Neural progenitor cell (in vitro differentiated cells): Measurements from ENCODE around the gene SLC28A2. TPM values are rescaled to one million over a fixed set of nuclear protein-coding genes. Genes with fewer than 3 reads are reported as not detected.

Experiments used
- DNase-seq: peaks from one replicate; pipeline ENCODE4 v3.0.0-alpha.2; 2016; ENCODE audit warnings: low spot score
- H2AFZ ChIP-seq: fragments of 200-600 bp; sonication (generic); replicated peaks from 2 replicates; pipeline ENCODE4 v1.6.1; 2016; ENCODE audit warnings: antibody characterized with exemption
- H3F3A ChIP-seq: fragments of 200-600 bp; sonication (generic); 2 replicates; pipeline ENCODE4 v1.6.1; 2016; ENCODE audit warnings: antibody characterized with exemption, low read depth
- H3K27ac ChIP-seq: fragments of 200-600 bp; sonication (generic); 2 replicates; pipeline ENCODE4 v1.5.1; 2016; ENCODE audit warnings: mild to moderate bottlenecking
- H3K27me3 ChIP-seq: fragments of 200-600 bp; sonication (generic); 2 replicates; pipeline ENCODE4 v1.6.1; 2016; ENCODE audit warnings: mild to moderate bottlenecking, moderate library complexity
- H3K36me3 ChIP-seq: fragments of 200-600 bp; sonication (generic); 2 replicates; pipeline ENCODE4 v1.5.1; 2016
- H3K4me1 ChIP-seq: fragments of 200-600 bp; sonication (generic); 2 replicates; pipeline ENCODE4 v1.6.1; 2016; ENCODE audit warnings: mixed run types
- H3K4me2 ChIP-seq: fragments of 200-600 bp; sonication (generic); 2 replicates; pipeline ENCODE4 v1.6.1; 2016
- H3K4me3 ChIP-seq: fragments of 200-600 bp; sonication (generic); 2 replicates; pipeline ENCODE4 v1.5.1; 2016
- H3K79me2 ChIP-seq: fragments of 200-600 bp; sonication (generic); 2 replicates; pipeline ENCODE4 v1.6.1; 2016; ENCODE audit warnings: low read depth
- H3K9ac ChIP-seq: fragments of 200-600 bp; sonication (generic); 2 replicates; pipeline ENCODE4 v1.6.1; 2016
- H3K9me3 ChIP-seq: fragments of 200-600 bp; sonication (generic); 2 replicates; pipeline ENCODE4 v1.5.1; 2016; ENCODE audit warnings: low read depth
- H4K20me1 ChIP-seq: fragments of 200-600 bp; sonication (generic); 2 replicates; pipeline ENCODE4 v1.6.1; 2016; ENCODE audit warnings: low read depth
- H3K27ac Mint-ChIP-seq: 3 replicates; pipeline ENCODE4 v1.8.0; 2021; ENCODE audit warnings: mixed read lengths
- H3K27me3 Mint-ChIP-seq: 2 replicates; pipeline ENCODE4 v1.8.0; 2022; ENCODE audit warnings: low read depth, mild to moderate bottlenecking, inconsistent platforms, moderate library complexity, mixed read lengths; ENCODE audit not compliant: insufficient read depth
- H3K36me3 Mint-ChIP-seq: 3 replicates; pipeline ENCODE4 v1.8.0; 2021; ENCODE audit warnings: mixed read lengths
- H3K4me1 Mint-ChIP-seq: 3 replicates; pipeline ENCODE4 v1.8.0; 2021; ENCODE audit warnings: mixed read lengths
- H3K4me3 Mint-ChIP-seq: 3 replicates; pipeline ENCODE4 v1.8.0; 2021; ENCODE audit warnings: mild to moderate bottlenecking, moderate library complexity, mixed read lengths
- H3K9me3 Mint-ChIP-seq: 3 replicates; pipeline ENCODE4 v1.8.0; 2020; ENCODE audit warnings: mixed read lengths
- EZH2 ChIP-seq: fragments of 200-600 bp; sonication (generic); IDR thresholded peaks from 2 replicates; pipeline ENCODE4 v1.6.1; 2017; ENCODE audit warnings: antibody characterized with exemption, mild to moderate bottlenecking, moderate library complexity
- EZH2phosphoT487 ChIP-seq: fragments of 200-600 bp; sonication (generic); IDR thresholded peaks from 2 replicates; pipeline ENCODE4 v1.6.1; 2017; ENCODE audit warnings: antibody characterized with exemption
- total RNA-seq: library from RNA; depleted of rRNA; stranded (reverse); fragments of >200 nt; gene quantifications from 2 replicates; pipeline ENCODE4 v1.2.3, GENCODE V29; 2015; ENCODE audit warnings: low replicate concordance
- TF ChIP-seq, protein P1 (sequence below): fragments of 200-600 bp; sonication (generic); IDR thresholded peaks from 2 replicates; pipeline ENCODE4 v1.5.1; 2017; ENCODE audit warnings: antibody characterized with exemption, mild to moderate bottlenecking

Gene SLC28A2
- total RNA-seq, 1 donor from 2014 or later, result not detected

GRCh38 chr15:45262906-45263461 lies 10.9 kb downstream of the SLC28A2 start:
- H3K4me3 Mint-ChIP-seq, result no peak overlapping the region
- no peaks in the 10 kb centered on the region for H3K79me2 ChIP-seq
- DNase-seq, result no peak
- no peaks in the 10 kb centered on the region for H3K4me1 Mint-ChIP-seq
- no peaks in the 10 kb centered on the region for H3K9me3 ChIP-seq
- H2AFZ ChIP-seq, result peak overlapping the region; percentile 34
- H3K27ac ChIP-seq, result no peak overlapping the region
- no peaks in the 10 kb centered on the region for H3K27me3 ChIP-seq
- H3K9me3 Mint-ChIP-seq, result no peaks in the 10 kb centered on the region
- H3K9ac ChIP-seq, result no peak overlapping the region
- H3K27ac Mint-ChIP-seq, result no peak overlapping the region
- peaks cover 8% of the 10 kb centered on the region for H3K27me3 Mint-ChIP-seq
- H3K36me3 Mint-ChIP-seq, result no peaks in the 10 kb centered on the region
- no peaks in the 10 kb centered on the region for H3F3A ChIP-seq
- no peak overlapping the region for H3K4me2 ChIP-seq
- H3K4me3 ChIP-seq, result no peak overlapping the region
- no peak for TF ChIP-seq EZH2phosphoT487
- TF ChIP-seq EZH2, result no peak
- H4K20me1 ChIP-seq, result no peaks in the 10 kb centered on the region
- no peaks in the 10 kb centered on the region for H3K36me3 ChIP-seq
- H3K4me1 ChIP-seq, result no peaks in the 10 kb centered on the region

GRCh38 chr15:45263854-45264253 lies 11.8 kb downstream of the SLC28A2 start:
- Mint-ChIP-seq H3K27ac (no peak overlapping the region), H3K36me3 (no peaks in the 10 kb centered on the region), H3K9me3 (no peaks in the 10 kb centered on the region), H3K4me3 (no peak overlapping the region), H3K27me3 (peaks cover 8% of the 10 kb centered on the region), H3K4me1 (no peaks in the 10 kb centered on the region)
- no peaks in the 10 kb centered on the region for H3K9me3 ChIP-seq
- no peak for DNase-seq
- no peak overlapping the region for H3K9ac ChIP-seq
- no peaks in the 10 kb centered on the region for H3K79me2 ChIP-seq
- H3K4me3 ChIP-seq, result no peak overlapping the region
- no peaks in the 10 kb centered on the region for H3K4me1 ChIP-seq
- no peak overlapping the region for H3K4me2 ChIP-seq
- no peaks in the 10 kb centered on the region for H3F3A ChIP-seq
- H3K36me3 ChIP-seq, result no peaks in the 10 kb centered on the region
- TF ChIP-seq, protein P1, sequence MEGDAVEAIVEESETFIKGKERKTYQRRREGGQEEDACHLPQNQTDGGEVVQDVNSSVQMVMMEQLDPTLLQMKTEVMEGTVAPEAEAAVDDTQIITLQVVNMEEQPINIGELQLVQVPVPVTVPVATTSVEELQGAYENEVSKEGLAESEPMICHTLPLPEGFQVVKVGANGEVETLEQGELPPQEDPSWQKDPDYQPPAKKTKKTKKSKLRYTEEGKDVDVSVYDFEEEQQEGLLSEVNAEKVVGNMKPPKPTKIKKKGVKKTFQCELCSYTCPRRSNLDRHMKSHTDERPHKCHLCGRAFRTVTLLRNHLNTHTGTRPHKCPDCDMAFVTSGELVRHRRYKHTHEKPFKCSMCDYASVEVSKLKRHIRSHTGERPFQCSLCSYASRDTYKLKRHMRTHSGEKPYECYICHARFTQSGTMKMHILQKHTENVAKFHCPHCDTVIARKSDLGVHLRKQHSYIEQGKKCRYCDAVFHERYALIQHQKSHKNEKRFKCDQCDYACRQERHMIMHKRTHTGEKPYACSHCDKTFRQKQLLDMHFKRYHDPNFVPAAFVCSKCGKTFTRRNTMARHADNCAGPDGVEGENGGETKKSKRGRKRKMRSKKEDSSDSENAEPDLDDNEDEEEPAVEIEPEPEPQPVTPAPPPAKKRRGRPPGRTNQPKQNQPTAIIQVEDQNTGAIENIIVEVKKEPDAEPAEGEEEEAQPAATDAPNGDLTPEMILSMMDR, result no peak
- TF ChIP-seq EZH2, result no peak
- no peak for TF ChIP-seq EZH2phosphoT487
- H2AFZ ChIP-seq, result no peak overlapping the region
- no peaks in the 10 kb centered on the region for H4K20me1 ChIP-seq
- H3K27me3 ChIP-seq, result no peaks in the 10 kb centered on the region
- no peak overlapping the region for H3K27ac ChIP-seq

DNA sequence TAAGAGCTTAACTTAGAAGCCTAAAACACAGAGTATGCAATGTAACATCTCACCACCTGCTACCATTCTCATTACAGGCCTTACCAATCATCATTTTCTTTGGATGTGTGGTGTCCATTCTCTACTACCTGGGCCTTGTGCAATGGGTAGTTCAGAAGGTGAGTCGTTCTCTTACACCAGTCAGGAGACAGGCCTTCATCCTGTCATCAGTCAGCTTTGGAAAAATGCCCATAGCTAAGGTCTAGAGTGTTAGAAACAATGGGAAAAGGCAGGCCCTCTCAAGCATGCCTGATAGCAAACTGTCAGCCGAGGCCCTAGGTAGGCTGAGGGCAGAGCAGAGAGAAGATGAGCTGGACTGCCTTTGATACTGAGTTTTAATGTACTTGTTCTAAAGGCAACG lies 13.5 kb downstream of the SLC28A2 start:
- Histone ChIP-seq H3K79me2 (no peaks in the 10 kb centered on the region), H3K36me3 (no peaks in the 10 kb centered on the region), H3K9ac (no peak overlapping the region), H3K4me2 (no peak overlapping the region), H4K20me1 (no peaks in the 10 kb centered on the region), H3K9me3 (no peaks in the 10 kb centered on the region), H3K4me3 (no peak overlapping the region), H2AFZ (no peak overlapping the region), H3K4me1 (no peaks in the 10 kb centered on the region), H3K27me3 (no peaks in the 10 kb centered on the region), H3F3A (no peaks in the 10 kb centered on the region), H3K27ac (no peak overlapping the region)
- TF ChIP-seq EZH2phosphoT487 (no peak), EZH2 (no peak)
- TF ChIP-seq, protein P1, result no peak
- H3K36me3 Mint-ChIP-seq, result no peaks in the 10 kb centered on the region
- H3K27ac Mint-ChIP-seq, result no peak overlapping the region
- no peak for DNase-seq
- no peaks in the 10 kb centered on the region for H3K9me3 Mint-ChIP-seq
- peaks cover 8% of the 10 kb centered on the region for H3K27me3 Mint-ChIP-seq
- no peaks in the 10 kb centered on the region for H3K4me1 Mint-ChIP-seq
- no peak overlapping the region for H3K4me3 Mint-ChIP-seq

DNA sequence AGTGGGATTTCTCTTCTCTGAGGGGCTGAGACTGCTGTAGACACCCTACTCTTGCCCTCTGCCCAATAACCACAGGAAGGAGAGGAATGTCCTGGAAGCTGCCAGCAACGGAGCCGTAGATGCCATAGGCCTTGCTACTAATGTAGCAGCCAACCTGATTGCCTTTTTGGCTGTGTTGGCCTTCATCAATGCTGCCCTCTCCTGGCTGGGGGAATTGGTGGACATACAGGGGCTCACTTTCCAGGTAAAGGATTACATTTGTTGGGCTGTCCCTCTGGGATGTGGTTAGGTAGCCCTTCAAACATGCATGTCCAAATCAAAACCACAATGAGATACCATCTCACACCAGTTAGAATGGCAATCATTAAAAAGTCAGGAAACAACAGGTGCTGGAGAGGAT lies 16.1 kb downstream of the SLC28A2 start:
- no peaks in the 10 kb centered on the region for H3K36me3 ChIP-seq
- H3K4me1 Mint-ChIP-seq, result no peaks in the 10 kb centered on the region
- H3K9me3 ChIP-seq, result no peaks in the 10 kb centered on the region
- DNase-seq, result no peak
- no peaks in the 10 kb centered on the region for H3K79me2 ChIP-seq
- H3K27ac ChIP-seq, result no peak overlapping the region
- H3K4me1 ChIP-seq, result no peaks in the 10 kb centered on the region
- peaks cover 8% of the 10 kb centered on the region for H3K27me3 Mint-ChIP-seq
- TF ChIP-seq EZH2phosphoT487 (no peak), EZH2 (no peak)
- TF ChIP-seq, protein P1, result no peak
- no peak overlapping the region for H3K4me2 ChIP-seq
- no peak overlapping the region for H2AFZ ChIP-seq
- H3K4me3 ChIP-seq, result no peak overlapping the region
- H4K20me1 ChIP-seq, result no peaks in the 10 kb centered on the region
- H3K9ac ChIP-seq, result no peak overlapping the region
- H3K9me3 Mint-ChIP-seq, result no peaks in the 10 kb centered on the region
- no peak overlapping the region for H3K27ac Mint-ChIP-seq
- no peak overlapping the region for H3K4me3 Mint-ChIP-seq
- H3K27me3 ChIP-seq, result peaks cover 2% of the 10 kb centered on the region
- no peaks in the 10 kb centered on the region for H3K36me3 Mint-ChIP-seq
- H3F3A ChIP-seq, result no peaks in the 10 kb centered on the region
